RPMI8226 (cell line): ENCODE measurements around the gene VOPP1.

Experiments used
- DNase-seq: peaks from one replicate; pipeline ENCODE4 v3.0.0-alpha.2; 2015

VOPP1 gene

DNA sequence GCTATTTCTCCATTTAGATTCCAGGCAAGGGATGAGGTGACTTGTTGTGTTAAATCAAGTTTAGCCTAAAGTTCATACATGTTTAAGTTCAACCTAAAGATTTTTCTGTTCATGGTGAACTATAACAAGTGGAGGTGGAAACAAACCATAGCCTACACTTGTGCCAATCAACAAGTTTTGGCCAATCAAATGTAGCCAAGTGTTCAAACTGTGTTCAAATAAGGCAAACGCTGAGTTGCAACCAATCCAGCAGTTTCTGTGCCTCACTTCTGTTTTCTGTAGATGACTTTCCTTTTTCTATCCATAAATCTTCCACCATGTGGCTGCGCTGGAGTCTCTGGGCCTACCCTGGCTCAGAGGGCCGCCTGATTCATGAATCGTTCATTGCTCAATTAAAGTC is 4.5 kb upstream of the VOPP1 start:
- no peak for DNase-seq

DNA sequence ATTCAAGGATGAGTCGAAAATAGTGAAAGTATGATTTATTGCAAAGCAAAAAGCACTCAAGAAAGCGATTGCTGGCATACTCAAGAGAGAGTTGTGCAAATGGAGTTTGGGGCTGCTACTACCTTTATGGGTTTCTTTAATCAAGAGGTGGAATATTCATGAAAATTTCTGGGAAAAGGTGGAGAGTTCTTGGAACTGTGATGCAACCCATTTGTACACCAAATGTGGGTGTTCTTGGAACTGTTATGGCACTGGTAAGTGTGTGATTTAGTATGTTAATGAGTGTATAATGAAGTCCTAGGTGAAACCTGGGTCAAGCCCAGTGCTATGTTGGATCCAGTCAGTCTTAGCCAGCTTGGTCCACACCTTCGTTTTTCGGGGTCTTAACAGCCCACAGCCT is 3.4 kb upstream of the VOPP1 start:
- DNase-seq, result no peak

DNA sequence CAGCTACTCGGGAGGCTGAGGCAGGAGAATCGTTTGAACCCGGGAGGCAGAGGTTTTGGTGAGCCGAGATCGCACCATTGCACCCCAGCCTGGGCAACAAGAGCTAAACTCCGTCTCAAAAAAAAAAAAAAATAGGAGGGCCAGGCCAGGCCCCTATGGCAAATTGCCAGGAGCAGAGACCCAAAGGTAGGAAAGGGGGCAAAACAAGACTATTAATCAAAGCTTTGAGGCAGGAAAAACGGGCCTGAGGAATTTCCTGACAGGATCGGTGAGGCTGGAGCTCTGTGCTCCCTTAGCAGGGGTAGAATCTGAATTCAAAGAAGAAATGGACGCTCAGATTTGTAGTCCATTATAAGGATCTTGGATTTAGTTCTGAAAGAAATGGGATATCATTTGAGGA is 2.8 kb upstream of the VOPP1 start:
- no peak for DNase-seq

- DNase-seq, result peak; percentile 91
Observed at GRCh38 chr7:55574051-55574717, 1.9 kb upstream of the VOPP1 start.

DNA sequence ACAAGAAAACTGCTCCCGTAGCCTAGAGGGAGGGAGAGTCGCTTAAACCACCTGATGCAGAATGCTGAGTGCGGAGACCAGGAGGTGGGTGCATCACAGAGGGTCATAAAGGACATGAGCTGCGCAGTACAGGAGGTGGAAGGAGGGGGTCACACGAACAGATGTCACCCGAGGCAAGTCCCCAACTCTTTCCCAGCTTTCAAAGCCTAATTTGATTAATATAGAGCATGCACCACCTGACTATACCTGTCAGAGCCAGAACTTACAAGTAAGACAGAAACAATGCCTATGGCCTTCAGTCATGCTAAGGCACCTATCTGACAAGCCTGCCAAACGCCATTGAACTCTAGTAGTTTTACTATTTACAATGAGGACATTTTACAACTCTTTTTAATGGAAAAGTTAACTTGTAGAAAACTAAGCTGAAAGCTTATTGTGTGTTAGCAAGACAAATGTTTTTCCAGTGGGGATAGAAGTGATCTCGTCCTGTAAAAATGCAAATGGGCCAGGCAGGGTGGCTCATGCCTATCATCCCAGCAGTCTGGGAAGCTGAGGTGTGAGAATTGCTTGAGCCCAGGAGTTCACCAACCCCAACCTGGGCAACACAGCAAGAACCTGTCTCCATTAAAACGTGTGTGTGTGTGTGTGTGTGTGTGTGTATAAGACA is 1.1 kb upstream of the VOPP1 start:
- no peak for DNase-seq

GRCh38 chr7:55571511-55572377 is 558 bp downstream of the VOPP1 start:
- DNase-seq, result peak; percentile 77

DNA sequence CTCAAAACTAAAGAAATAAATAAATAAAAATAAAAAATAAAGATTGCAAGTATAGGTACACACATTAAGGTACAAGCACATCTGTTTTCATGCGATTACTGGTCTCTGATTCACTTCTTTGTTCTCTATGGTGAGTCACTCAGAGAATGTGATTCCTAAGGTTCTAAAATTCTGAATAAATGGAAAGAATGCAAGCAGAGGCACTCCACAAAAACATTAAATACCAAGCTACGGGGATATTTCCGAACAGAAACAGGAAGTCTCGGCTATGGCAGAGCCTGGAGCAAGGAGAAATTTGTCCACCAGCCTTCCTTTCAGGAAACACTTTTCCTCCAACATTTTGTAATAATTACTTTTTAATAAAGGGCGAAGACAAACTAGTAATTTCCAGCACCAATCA is 1.4 kb downstream of the VOPP1 start:
- no peak for DNase-seq

DNA sequence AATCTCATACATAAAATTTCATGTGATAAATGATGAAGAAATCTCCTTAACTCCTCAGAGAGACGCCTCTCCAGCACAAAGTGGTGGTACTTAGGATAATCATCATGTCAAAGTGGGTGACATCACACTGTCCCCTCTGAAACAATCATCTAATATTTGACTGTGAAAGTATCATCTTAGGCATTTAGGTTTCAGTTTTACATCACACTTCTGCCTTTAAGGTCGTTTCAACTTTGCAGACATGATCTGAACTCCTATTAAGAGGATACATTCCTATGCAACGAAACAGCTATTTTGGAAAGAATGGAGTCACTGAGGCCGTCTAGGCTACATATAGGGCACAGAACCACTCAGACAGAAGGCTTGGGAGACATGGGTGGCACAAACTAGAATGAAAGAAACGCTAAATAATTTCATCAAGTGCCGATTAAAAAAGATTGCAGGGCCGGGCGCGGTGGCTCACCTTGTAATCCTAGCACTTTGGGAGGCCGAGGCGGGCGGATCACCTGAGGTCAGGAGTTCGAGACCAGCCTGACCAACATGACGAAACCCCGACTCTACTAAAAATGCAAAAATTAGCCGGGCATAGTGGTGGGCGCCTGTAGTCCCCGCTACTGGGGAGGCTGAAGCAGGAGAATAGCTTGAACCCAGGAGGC is 2.0 kb downstream of the VOPP1 start:
- DNase-seq, result peak; percentile 42

- peak; percentile 82 for DNase-seq
Observed at GRCh38 chr7:55569797-55570196, 2.5 kb downstream of the VOPP1 start.

- DNase-seq, result peak; percentile 41
Observed at GRCh38 chr7:55569269-55569663, 3.0 kb downstream of the VOPP1 start.

GRCh38 chr7:55568613-55569268 is 3.6 kb downstream of the VOPP1 start:
- DNase-seq, result peak; percentile 56

DNA sequence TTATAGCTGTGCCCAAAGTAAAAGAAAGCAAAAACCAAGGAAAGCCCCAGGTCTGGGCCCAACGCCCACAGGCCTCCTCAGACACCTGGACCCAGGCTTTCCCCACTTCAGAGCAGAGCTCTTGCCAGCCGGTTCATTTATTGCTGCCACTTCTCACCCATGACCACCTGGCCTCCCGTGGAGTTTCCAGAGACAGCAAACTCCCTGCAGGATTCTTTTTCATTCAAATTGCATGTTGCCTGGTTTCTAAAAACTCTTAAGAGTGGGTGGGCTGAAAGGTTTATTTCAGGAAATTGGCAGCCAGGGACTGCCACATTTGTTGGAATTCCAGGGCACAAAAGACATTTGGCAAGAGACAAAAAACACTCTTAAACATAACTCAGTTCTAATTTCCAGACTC is 4.7 kb downstream of the VOPP1 start:
- DNase-seq, result peak; percentile 90

DNA sequence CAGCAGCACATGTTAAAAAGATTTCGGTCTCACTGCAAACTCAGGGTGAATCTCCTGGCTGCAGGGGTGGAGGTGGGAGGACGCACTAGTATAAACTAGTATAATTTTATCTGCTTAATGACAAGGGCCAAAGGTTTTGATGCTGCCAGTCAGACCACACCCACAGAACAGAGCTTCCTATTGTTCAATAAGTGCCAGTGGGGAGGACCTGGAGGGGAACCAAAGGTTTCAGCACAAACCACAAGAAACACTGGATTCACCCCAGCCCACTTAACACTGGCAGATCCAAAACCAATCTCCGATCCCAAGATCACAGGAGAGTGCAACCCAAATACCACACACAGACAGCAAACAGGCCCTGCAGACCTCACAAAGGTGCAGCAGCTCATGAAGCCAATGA is 6.6 kb downstream of the VOPP1 start:
- peak; percentile 74 for DNase-seq

DNA sequence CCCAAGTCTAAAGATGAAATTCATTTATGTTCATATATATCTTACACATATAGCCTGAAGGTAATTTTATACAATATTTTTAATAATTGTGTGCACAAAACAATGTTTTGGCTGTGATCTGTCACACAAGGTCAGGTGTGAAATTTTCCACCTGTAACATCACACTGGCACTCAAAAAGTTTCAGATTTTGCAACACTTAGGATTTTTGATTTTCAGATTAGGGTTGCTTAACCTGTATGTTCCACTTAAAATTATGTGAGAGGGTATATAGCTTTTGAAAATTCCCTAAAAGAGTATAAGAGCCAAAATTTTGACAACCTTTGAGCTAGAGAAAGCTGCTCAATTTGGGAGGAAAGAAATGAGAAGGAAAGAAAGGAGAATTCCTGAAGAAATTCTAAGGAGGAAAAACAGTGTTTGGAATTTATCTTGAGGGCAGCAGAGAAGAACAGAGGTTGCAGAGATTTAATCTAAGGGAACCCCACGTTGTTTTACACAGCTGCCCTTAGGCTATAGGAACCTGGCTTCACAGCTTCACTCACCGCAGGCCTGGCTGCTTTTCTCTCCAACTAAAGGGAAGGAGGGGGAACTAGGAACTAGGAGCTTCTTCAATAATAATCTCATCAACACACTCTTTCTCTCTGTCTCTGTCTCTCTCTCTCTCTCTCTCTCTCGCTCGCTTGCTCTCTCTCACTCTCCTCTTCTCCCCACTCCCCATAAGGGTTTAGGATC is 8.5 kb downstream of the VOPP1 start:
- peak; percentile 73 for DNase-seq

DNA sequence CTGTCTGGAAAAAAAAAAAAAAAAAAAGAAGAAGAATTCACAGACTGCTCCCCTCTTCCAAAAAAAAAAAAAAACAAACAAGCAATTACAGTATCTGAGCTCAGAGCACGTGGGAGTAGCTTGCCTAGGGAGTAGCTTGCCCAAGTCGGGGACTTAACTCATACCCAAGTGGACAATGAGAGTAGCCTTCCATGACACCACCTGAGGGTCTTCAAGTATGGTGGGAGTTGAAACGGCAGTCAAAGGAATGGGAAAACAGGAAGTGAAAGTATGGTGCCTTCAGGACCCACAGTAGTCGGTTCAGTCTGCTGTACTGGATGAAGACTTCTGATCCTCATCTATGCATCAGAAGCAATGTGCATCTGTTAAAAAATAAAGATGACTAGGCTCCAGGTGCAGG is 10.6 kb downstream of the VOPP1 start:
- peak; percentile 77 for DNase-seq

DNA sequence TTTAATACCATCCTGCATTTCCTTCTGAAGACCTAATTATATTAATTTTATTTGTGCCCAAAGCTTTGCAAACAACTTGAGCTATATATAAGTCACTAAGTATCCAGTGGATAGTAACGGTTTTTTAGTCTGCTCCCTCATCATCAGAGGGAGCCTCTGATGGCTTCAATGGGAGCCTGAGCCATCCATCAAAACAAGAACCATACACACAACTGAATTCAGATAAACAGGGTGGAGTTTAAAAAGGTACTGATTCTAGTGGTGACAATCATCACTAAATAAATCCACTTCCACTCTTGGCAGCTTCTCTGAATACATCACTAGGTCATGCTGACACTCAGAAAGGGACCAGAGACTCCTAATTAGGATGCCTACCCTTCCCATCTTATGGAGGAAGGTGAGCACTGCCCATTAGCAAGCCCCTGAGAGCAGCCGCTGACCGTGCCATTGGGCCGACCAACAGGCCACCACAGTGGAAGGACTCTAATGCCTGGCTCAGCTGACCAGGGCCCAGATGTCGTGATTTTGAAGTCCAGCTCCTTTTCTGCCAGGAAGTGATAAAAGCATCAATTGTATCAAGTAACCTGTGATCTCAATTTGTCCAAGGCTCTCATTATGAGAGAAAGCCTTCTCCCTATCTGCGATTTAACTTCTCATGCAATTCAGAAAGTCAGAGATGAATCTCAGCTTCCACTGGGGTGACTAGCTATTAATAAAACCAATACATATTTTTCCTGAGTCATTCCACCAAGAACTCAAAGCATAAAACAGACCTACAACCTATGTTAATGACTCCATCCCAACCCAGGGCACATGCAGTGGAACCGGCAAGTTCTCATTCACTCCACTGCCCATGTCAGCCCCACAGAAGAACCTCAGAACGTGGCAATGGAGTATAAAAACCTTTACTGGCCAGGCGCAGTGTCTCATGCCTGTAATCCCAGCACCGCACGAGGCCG is 13.1 kb downstream of the VOPP1 start:
- no peak for DNase-seq

GRCh38 chr7:55557666-55558188 is 14.6 kb downstream of the VOPP1 start:
- DNase-seq, result peak; percentile 91

DNA sequence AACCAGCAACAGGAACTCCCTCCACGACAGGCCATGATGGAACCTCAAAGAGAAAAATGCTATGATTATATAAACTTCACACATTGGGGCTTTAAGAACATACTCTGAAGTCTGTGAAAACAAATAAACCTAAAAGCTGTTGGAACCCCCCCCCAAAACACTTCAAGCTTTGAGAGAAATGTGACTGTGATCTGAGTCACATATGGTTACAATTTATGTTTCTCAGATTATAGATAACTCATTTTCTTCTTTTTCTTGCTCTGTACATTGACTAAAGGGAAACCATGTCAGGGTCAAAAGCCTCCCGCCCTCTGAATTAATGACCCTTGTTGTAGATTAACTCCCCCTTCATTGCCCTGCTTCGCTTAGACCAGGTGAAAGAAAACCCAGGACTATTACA is 15.8 kb downstream of the VOPP1 start:
- no peak for DNase-seq

DNA sequence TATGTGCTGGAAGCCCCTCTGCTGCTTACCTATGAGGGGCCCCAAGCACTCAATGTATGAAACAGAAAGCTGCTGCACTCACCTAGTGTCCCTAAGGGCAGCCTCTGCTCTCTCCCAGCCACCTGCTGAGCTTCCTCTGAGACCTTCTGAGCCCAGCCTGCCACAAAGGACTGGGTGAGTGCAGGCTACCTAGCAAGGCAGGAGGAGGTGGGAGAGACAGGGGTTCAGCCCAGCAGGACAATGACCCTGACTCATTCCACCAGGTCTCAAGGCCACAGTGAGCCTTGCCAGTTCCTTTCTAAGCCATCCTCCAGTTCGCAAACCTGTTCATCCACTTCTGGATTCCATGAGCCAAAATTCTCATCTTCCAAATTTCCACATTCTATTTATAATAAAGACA is 16.3 kb downstream of the VOPP1 start:
- DNase-seq, result peak; percentile 82

DNA sequence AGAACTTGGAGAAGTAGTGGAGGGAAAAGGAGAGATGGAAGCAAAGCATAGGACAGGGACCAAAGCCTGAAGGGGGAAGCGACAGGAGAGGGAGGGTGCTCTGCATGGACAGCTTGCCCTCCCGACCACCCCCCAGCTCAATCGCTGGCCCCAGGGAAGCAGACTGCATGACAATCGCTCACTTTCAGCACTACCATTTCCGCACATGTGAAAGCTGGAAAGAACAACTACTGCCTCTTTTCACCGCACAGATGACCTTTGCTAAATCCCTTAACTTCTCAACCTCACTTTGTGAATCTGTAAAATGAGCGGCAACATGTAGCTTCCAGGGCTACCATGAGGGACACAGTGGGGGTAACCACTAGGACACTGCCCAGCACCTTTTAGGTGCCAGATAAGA is 17.1 kb downstream of the VOPP1 start:
- DNase-seq, result no peak

GRCh38 chr7:55554038-55554437 is 18.3 kb downstream of the VOPP1 start:
- no peak for DNase-seq
